Spleen (tissue), 11 donors: ENCODE measurements around the gene EZR. TPM values are rescaled to one million over a fixed set of nuclear protein-coding genes. Genes with fewer than 3 reads are reported as not detected.

Experiments used
- DNase-seq: peaks from one replicate; pipeline ENCODE4 v3.0.0-alpha.2; 2020
- H3K27ac ChIP-seq, 8 donors: fragments of 200-600 bp; sonication (generic) in 7 of 8; 1 replicate in 4 of 8; 2 replicates in 4 of 8; pipeline versions ENCODE4 v1.5.0 to v1.8.0; 2016 to 2021; ENCODE audit warnings: inconsistent platforms in 4 of 8, mild to moderate bottlenecking in 4 of 8, moderate library complexity in 1 of 8
- H3K27me3 ChIP-seq, 7 donors: fragments of 200-600 bp; sonication (generic) in 6 of 7; replicated peaks in 1 of 7; 1 replicate in 4 of 7; 2 replicates in 3 of 7; pipeline versions ENCODE4 v1.5.0 to v1.8.0; 2016 to 2021; ENCODE audit warnings: inconsistent platforms in 3 of 7, mild to moderate bottlenecking in 1 of 7
- H3K36me3 ChIP-seq, 6 donors: fragments of 200-600 bp; sonication (generic) in 5 of 6; 1 replicate in 4 of 6; 2 replicates in 2 of 6; pipeline versions ENCODE4 v1.5.0 to v1.8.0; 2016 to 2021; ENCODE audit warnings: inconsistent platforms in 2 of 6
- H3K4me1 ChIP-seq, 6 donors: fragments of 200-600 bp; sonication (generic) in 5 of 6; 1 replicate in 3 of 6; 2 replicates in 3 of 6; pipeline versions ENCODE4 v1.5.0 to v1.8.0; 2016 to 2021; ENCODE audit warnings: inconsistent platforms in 3 of 6
- H3K4me3 ChIP-seq, 8 donors: fragments of 200-600 bp; sonication (generic) in 7 of 8; 1 replicate in 4 of 8; 2 replicates in 4 of 8; pipeline versions ENCODE4 v1.5.0 to v1.8.0; 2016 to 2021; ENCODE audit warnings: inconsistent platforms in 4 of 8, mild to moderate bottlenecking in 4 of 8, moderate library complexity in 2 of 8
- H3K9me3 ChIP-seq, 8 donors: fragments of 200-600 bp; sonication (generic) in 7 of 8; 1 replicate in 4 of 8; 2 replicates in 4 of 8; pipeline versions ENCODE4 v1.5.0 to v1.8.0; 2016 to 2021; ENCODE audit warnings: inconsistent platforms in 4 of 8
- POLR2A ChIP-seq, 3 donors: fragments of 450-650 bp; IDR thresholded peaks; one replicate each; pipeline ENCODE4 v1.5.1; 2017; ENCODE audit warnings: antibody characterized with exemption in 3 of 3, mild to moderate bottlenecking in 1 of 3
- POLR2AphosphoS5 ChIP-seq, 3 donors: sonication (generic); formaldehyde crosslinking; IDR thresholded peaks; one replicate each; pipeline ENCODE4 v1.5.1; 2017; ENCODE audit warnings: antibody characterized with exemption in 3 of 3
- WGBS, 5 donors: extraction: QIAGEN DNeasy Blood & Tissue Kit in 3 of 5; methylation state at CpG; one replicate each; pipeline versions ENCODE4 v1.1.5 to v1.1.7; 2013 to 2018; 5-methylcytosine and 5-hydroxymethylcytosine counted together
- intact Hi-C: fragments of 100-400 bp; cut with DNase I; formaldehyde crosslinking; loops from one replicate; pipeline ENCODE4 v1.15.0; 2023; ENCODE audit warnings: low total_unique reads
- polyA plus RNA-seq, 3 donors: library from polyadenylated mRNA; stranded (reverse); fragments of 200-250 nt; gene quantifications; one replicate each; pipeline ENCODE4 v1.2.1, GENCODE V29; 2013
- total RNA-seq, 7 donors: library from RNA; depleted of rRNA in 3 of 7; stranded (reverse); fragments of >200 nt in 3 of 7; fragmentation: NEBNext Ultra II Directional in 4 of 7; extraction: Animal tissue kit (Norgen Biotek cat#: 25700) in 4 of 7; gene quantifications; one replicate each; pipeline versions ENCODE4 v1.1.0 to v1.2.1, GENCODE V29; 2016 to 2021
- TF ChIP-seq, protein P1 (sequence below), 11 experiments: fragments of 200-600 bp in 7 of 11; fragments of 450-650 bp in 4 of 11; sonication (generic) in 4 of 11; IDR thresholded peaks in 8 of 11; conservative IDR thresholded peaks in 3 of 11; 1 replicate in 7 of 11; 2 replicates in 4 of 11; pipeline versions ENCODE4 v1.4.0 to v1.8.0; 2016 to 2021; ENCODE audit warnings: antibody characterized with exemption in 11 of 11, inconsistent platforms in 4 of 11, mild to moderate bottlenecking in 1 of 11
- donor health status: healthy with polysubstance abuse.
- donor health status: DM: no; HTN: no; CAD: no; lungs with moderate emphysema.
- donor health status: DM: no; HTN: no; CAD: no.
- donor health status: Bipolar disorder and iron deficiency.
- donor health status: healthy.
- donor health status: DM: no; HTN: no; CAD: no.
- donor health status: DM: yes; HTN: yes; CAD: no.

EZR gene
- total and polyA plus RNA-seq, 10 donors: 78.0 to 153 (median 114) TPM

DNA sequence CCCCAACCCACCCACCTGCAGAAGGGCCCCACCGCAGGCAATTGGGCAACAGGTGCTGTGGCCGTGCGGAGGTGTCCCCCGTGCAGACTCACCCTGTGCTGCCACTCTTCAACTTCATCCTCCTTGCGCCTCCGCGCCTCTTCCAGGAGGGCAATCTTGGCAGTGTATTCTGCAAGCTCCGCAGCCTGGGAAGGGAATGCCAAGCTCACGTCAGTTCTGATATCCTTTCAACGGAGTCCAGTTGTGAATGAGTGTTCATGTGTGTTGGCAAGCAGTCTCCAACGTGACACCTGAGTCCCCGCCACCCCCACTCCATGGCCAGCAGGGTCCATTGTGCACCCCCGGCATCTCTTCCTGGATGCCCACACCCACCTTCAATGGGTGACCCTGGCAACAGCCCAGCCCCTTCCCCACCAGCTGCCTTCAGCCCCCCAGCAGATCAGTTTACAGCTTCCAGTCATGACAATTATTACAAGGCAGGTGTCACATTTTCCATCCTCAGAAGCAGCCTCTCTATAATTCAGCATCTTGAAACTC lies 49.9 kb downstream of the EZR start:
- H3K4me1 ChIP-seq: peaks cover 0 to 35% (median 7%) of the 10 kb centered on the region in 6 donors
- no peak overlapping the region for H3K27ac ChIP-seq
- H3K9me3 ChIP-seq: no peaks in the 10 kb centered on the region
- no peak overlapping the region for H3K4me3 ChIP-seq
- H3K27me3 ChIP-seq: no peaks in the 10 kb centered on the region
- no peak for DNase-seq
- intact Hi-C loops: no loop called here
- peaks cover 5 to 100% (median 100%) of the 10 kb centered on the region in 6 donors for H3K36me3 ChIP-seq
- TF ChIP-seq POLR2AphosphoS5 (IDR thresholded peaks at IDR 0.05) (peak in 1 of 3 donors; percentile 62), POLR2A (IDR thresholded peaks at IDR 0.05) (no peak)
- TF ChIP-seq, protein P1, sequence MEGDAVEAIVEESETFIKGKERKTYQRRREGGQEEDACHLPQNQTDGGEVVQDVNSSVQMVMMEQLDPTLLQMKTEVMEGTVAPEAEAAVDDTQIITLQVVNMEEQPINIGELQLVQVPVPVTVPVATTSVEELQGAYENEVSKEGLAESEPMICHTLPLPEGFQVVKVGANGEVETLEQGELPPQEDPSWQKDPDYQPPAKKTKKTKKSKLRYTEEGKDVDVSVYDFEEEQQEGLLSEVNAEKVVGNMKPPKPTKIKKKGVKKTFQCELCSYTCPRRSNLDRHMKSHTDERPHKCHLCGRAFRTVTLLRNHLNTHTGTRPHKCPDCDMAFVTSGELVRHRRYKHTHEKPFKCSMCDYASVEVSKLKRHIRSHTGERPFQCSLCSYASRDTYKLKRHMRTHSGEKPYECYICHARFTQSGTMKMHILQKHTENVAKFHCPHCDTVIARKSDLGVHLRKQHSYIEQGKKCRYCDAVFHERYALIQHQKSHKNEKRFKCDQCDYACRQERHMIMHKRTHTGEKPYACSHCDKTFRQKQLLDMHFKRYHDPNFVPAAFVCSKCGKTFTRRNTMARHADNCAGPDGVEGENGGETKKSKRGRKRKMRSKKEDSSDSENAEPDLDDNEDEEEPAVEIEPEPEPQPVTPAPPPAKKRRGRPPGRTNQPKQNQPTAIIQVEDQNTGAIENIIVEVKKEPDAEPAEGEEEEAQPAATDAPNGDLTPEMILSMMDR (IDR thresholded peaks at IDR 0.05 in 8 of 11, conservative IDR thresholded peaks at IDR 0.05 in 3 of 11): no peak
- WGBS, 5 donors: 94 to 97% (median 95%) methylated on average over 12 to 13 of the region's 13 CpGs

DNA sequence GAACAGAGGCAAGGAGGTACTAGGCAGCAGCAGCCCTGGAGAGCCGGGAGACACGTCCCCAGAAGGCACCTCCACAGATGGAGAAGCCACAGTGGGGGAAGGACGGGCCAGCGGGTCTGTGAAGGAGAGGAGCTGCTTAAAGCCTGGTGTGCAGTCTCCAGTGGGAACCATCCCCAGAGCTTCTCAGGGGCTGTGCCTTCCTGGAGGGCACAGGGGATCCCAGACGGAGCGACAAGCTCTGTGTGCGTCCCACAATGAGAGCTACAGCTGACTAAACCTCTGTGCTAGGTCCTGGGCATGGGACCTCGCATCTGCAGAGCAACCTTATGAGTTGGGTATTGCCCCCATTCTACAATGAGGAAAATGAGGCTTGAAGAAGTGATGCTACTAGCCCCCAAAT lies 50.7 kb downstream of the EZR start:
- Histone ChIP-seq H3K9me3 (no peaks in the 10 kb centered on the region), H3K4me3 (no peak overlapping the region), H3K36me3 (peaks cover 5 to 100% (median 96%) of the 10 kb centered on the region in 6 donors), H3K27ac (no peak overlapping the region), H3K4me1 (peaks cover 0 to 26% (median 5%) of the 10 kb centered on the region in 6 donors), H3K27me3 (no peaks in the 10 kb centered on the region)
- 89 to 96% (median 92%) methylated on average over 8 of the region's 8 CpGs for WGBS, 5 donors
- no peak for DNase-seq
- TF ChIP-seq POLR2A (IDR thresholded peaks at IDR 0.05) (no peak), POLR2AphosphoS5 (IDR thresholded peaks at IDR 0.05) (peak in 2 of 3 donors; percentile 29 to 41)
- intact Hi-C loops: no loop called here

DNA sequence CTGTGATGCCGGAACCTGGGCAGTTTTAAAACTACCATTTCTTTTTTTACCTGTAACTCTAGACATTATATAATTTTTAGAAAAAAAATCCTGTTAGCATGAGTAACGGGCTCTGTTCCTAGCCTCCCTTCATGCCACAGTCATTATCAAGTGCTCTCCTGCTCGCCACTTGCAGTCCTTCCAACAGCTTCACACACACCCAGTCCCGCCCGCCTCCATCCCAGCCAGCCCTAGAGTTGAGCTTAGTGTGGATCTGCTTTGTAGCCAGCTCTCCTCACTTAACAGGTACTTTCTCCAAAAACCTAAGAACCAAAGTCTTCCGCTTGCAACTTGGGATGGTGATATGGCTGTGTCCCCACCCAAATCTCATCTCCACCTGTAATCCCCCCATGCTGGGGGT lies 51.5 kb downstream of the EZR start:
- no peaks in the 10 kb centered on the region for H3K27me3 ChIP-seq
- 95 to 98% (median 96%) methylated on average over 6 of the region's 6 CpGs for WGBS, 5 donors
- H3K27ac ChIP-seq: no peak overlapping the region
- no peak for DNase-seq
- H3K36me3 ChIP-seq: peaks cover 5 to 100% (median 92%) of the 10 kb centered on the region in 6 donors
- peaks cover 0 to 19% (median under 1%) of the 10 kb centered on the region in 6 donors for H3K4me1 ChIP-seq
- intact Hi-C loops: no loop called here
- no peak overlapping the region for H3K4me3 ChIP-seq
- TF ChIP-seq POLR2AphosphoS5 (IDR thresholded peaks at IDR 0.05): no peak
- TF ChIP-seq, protein P1 (IDR thresholded peaks at IDR 0.05 in 8 of 11, conservative IDR thresholded peaks at IDR 0.05 in 3 of 11): no peak
- TF ChIP-seq POLR2A (IDR thresholded peaks at IDR 0.05): no peak
- H3K9me3 ChIP-seq: no peaks in the 10 kb centered on the region

DNA sequence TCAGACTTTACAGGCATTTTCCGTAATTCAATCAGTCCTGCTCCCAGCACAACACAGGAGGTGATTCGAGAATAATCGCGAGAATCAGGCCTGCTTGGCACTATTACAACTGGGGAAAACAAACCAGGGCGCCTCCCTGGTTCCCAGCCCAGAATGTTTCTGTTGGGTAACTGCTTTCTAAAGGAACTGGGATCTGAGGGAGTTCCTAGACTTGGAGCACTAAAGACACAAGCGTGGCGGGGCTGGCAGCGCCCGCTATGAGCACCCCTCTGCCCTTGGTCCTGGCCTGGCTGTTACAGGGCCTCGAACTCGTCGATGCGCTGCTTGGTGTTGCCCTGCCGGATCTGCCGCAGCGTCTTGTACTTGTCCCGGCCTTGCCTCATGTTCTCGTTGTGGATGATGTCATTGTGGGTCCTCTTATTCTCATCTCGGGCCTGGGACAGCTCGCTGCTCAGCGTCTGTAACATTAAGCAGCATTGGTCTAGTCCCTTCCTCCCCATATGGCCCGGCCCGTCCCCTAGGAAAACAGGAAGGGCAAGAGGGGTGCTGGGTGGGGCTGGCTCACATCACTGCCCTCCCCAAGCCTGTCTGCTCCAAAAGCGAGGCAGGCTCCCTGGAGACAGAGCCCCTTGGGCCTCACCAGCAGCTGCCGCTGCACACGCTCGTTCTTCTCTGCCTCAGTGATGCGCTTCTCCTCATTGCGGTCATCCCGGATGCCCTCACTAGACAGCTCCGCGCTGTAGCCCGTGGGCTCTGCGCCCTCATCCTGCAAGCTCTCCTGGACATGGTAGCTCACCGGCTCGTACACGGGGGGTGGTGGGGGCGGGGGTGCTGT lies 52.3 kb downstream of the EZR start:
- intact Hi-C loops: no loop called here

More for the DNA sequence above, 52.3 kb downstream of the EZR start:
- H3K4me3 ChIP-seq: no peak overlapping the region
- WGBS, 5 donors: 92 to 95% (median 94%) methylated on average over 34 to 38 of the region's 38 CpGs
- DNase-seq: no peak
- no peaks in the 10 kb centered on the region for H3K9me3 ChIP-seq
- peaks cover 0 to 11% (median 0%) of the 10 kb centered on the region in 6 donors for H3K4me1 ChIP-seq
- no peaks in the 10 kb centered on the region for H3K27me3 ChIP-seq
- TF ChIP-seq POLR2A (IDR thresholded peaks at IDR 0.05) (no peak), POLR2AphosphoS5 (IDR thresholded peaks at IDR 0.05) (peak; percentile 21 to 63 (median 46))
- peaks cover 5 to 100% (median 88%) of the 10 kb centered on the region in 6 donors for H3K36me3 ChIP-seq
- H3K27ac ChIP-seq: no peak overlapping the region
